ENCODE measurements around the gene ZDHHC14.

ZDHHC14 gene

DNA sequence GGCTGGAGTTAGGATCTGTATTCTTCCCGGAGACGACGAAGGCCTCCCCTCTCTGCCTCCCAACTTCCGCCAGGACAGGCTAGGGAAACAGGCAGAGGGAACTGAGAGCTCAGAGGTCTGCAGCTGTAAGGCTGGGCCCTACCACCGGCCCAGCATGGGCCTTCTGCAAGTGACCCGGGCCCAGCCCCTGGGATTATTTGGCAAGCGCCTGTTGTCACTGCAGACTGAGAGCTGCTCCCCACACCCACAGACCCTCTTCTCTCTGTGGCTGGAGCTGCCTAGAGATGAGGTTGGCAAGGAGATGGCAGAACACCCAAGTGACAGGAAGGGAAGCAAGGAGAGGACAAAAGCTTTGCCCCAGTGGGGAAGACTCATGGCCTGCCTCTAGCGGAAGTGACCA lies 212.6 kb downstream of the ZDHHC14 start:
- ATAC-seq (ENCODE audit: low read depth) = no peak
- H3K4me1 ChIP-seq (ENCODE audit: insufficient read depth, poor library complexity, severe bottlenecking) = no peaks in the 10 kb centered on the region
- DNase-seq (ENCODE audit: low spot score) = no peak
- H3K27ac ChIP-seq (ENCODE audit: poor library complexity, severe bottlenecking) = no peak overlapping the region
- H3K4me3 ChIP-seq (ENCODE audit: severe bottlenecking) = no peak overlapping the region
- H3K36me3 ChIP-seq (ENCODE audit: low read depth) = no peaks in the 10 kb centered on the region
- H3K9me3 ChIP-seq (ENCODE audit: severe bottlenecking) = peaks cover 6% of the 10 kb centered on the region
- no peak for TF ChIP-seq CTCF (IDR thresholded peaks at IDR 0.05; ENCODE audit: poor library complexity, severe bottlenecking)
- no peaks in the 10 kb centered on the region for H3K27me3 ChIP-seq (ENCODE audit: insufficient read depth, poor library complexity, severe bottlenecking)

DNA sequence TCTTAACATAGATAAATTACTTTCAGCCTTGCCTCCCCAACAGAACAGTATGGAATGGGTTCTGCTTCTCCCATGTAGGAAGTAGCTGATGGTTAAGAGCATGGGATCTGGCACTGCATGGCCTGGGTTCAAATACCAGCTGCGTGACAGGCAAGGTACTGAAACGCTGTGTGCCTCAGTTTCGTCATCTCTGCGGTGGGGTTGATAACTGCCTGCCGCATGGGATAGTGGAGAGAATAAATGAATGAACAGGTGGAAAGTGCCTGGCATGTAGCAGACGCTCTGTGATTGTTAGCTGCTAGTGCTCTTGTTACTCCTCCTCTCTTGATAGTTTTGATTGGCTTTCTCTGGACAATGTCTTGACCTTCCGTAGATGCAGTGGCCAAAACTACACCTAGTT lies 213.3 kb downstream of the ZDHHC14 start:
- Histone ChIP-seq H3K27me3 (ENCODE audit: insufficient read depth, poor library complexity, severe bottlenecking) (no peaks in the 10 kb centered on the region), H3K4me1 (ENCODE audit: insufficient read depth, poor library complexity, severe bottlenecking) (no peaks in the 10 kb centered on the region), H3K27ac (ENCODE audit: poor library complexity, severe bottlenecking) (no peak overlapping the region), H3K36me3 (ENCODE audit: low read depth) (no peaks in the 10 kb centered on the region), H3K4me3 (ENCODE audit: severe bottlenecking) (no peak overlapping the region), H3K9me3 (ENCODE audit: severe bottlenecking) (peaks cover 6% of the 10 kb centered on the region)
- DNase-seq (ENCODE audit: low spot score) (no peak), ATAC-seq (ENCODE audit: low read depth) (no peak)
- TF ChIP-seq CTCF (IDR thresholded peaks at IDR 0.05; ENCODE audit: poor library complexity, severe bottlenecking) = no peak

DNA sequence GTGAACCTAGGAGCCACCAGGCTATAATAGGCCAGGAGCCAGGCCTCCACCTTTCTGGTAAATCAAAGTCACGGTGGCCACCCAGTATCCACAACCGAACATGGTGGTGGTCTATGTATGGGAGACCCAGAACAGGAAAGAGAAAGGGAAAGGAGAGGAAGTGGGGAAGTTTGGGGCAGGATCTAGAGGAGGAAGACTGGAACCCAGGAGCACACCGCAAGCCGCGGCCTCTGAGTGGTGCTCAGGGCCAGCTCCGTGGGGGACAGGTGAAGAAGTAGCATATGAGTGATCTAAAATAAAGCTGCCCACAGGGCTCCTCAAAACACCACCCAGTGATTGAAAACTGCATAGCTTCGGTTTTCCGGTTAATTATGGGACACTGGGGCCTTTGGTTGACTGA lies 214.8 kb downstream of the ZDHHC14 start:
- TF ChIP-seq CTCF (IDR thresholded peaks at IDR 0.05; ENCODE audit: poor library complexity, severe bottlenecking) = no peak
- no peak overlapping the region for H3K4me3 ChIP-seq (ENCODE audit: severe bottlenecking)
- no peak for ATAC-seq (ENCODE audit: low read depth)
- H3K27me3 ChIP-seq (ENCODE audit: insufficient read depth, poor library complexity, severe bottlenecking) = no peaks in the 10 kb centered on the region
- no peaks in the 10 kb centered on the region for H3K36me3 ChIP-seq (ENCODE audit: low read depth)
- no peaks in the 10 kb centered on the region for H3K9me3 ChIP-seq (ENCODE audit: severe bottlenecking)
- no peak for DNase-seq (ENCODE audit: low spot score)
- no peak overlapping the region for H3K27ac ChIP-seq (ENCODE audit: poor library complexity, severe bottlenecking)
- no peaks in the 10 kb centered on the region for H3K4me1 ChIP-seq (ENCODE audit: insufficient read depth, poor library complexity, severe bottlenecking)

GRCh38 chr6:157596461-157596860 lies 215.5 kb downstream of the ZDHHC14 start:
- H3K4me1 ChIP-seq (ENCODE audit: insufficient read depth, poor library complexity, severe bottlenecking) = no peaks in the 10 kb centered on the region
- no peak overlapping the region for H3K27ac ChIP-seq (ENCODE audit: poor library complexity, severe bottlenecking)
- no peaks in the 10 kb centered on the region for H3K9me3 ChIP-seq (ENCODE audit: severe bottlenecking)
- no peaks in the 10 kb centered on the region for H3K27me3 ChIP-seq (ENCODE audit: insufficient read depth, poor library complexity, severe bottlenecking)
- H3K4me3 ChIP-seq (ENCODE audit: severe bottlenecking) = no peak overlapping the region
- TF ChIP-seq CTCF (IDR thresholded peaks at IDR 0.05; ENCODE audit: poor library complexity, severe bottlenecking) = no peak
- no peak for DNase-seq (ENCODE audit: low spot score)
- H3K36me3 ChIP-seq (ENCODE audit: low read depth) = no peaks in the 10 kb centered on the region
- no peak for ATAC-seq (ENCODE audit: low read depth)

DNA sequence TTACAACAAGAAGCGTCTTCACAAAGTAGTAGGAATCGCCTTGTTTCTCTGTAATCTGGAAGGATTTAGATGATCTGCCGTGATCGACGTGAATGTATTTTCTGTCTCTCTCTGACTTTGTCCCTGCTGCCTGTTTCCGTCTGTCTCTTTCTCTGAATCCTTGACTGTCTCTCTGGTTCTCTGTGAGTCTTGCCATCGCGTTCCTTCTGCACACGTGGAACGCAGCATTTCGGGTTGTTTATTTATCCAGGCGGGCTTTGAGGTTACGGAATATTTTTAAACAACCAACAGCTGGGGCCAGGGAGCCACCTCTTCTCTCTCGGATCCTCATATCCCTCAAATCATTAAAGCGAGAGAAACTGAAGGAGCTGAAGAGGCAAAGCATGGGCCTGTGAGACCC lies 215.9 kb downstream of the ZDHHC14 start:
- no peaks in the 10 kb centered on the region for H3K9me3 ChIP-seq (ENCODE audit: severe bottlenecking)

More for the DNA sequence above, 215.9 kb downstream of the ZDHHC14 start:
- no peak overlapping the region for H3K4me3 ChIP-seq (ENCODE audit: severe bottlenecking)
- no peaks in the 10 kb centered on the region for H3K36me3 ChIP-seq (ENCODE audit: low read depth)
- no peak for ATAC-seq (ENCODE audit: low read depth)
- H3K27ac ChIP-seq (ENCODE audit: poor library complexity, severe bottlenecking) = no peak overlapping the region
- TF ChIP-seq CTCF (IDR thresholded peaks at IDR 0.05; ENCODE audit: poor library complexity, severe bottlenecking) = no peak
- no peaks in the 10 kb centered on the region for H3K27me3 ChIP-seq (ENCODE audit: insufficient read depth, poor library complexity, severe bottlenecking)
- DNase-seq (ENCODE audit: low spot score) = no peak
- no peaks in the 10 kb centered on the region for H3K4me1 ChIP-seq (ENCODE audit: insufficient read depth, poor library complexity, severe bottlenecking)
